K562 (cell line): Measurements from ENCODE around the gene CDYL. TPM values are rescaled to one million over a fixed set of nuclear protein-coding genes. Genes with fewer than 3 reads are reported as not detected.

Experiments used
- CBX5 ChIP-seq: IDR thresholded peaks from 2 replicates; pipeline ENCODE4 v1.6.1; 2014; ENCODE audit warnings: low read depth, borderline replicate concordance
- CREB5 ChIP-seq: fragments of 250-450 bp; sonication (Bioruptor Pico); IDR thresholded peaks from 2 replicates; pipeline ENCODE4 v1.5.0; 2020; ENCODE audit warnings: mild to moderate bottlenecking
- FOXA3 ChIP-seq, 2 experiments: fragments of 450-650 bp in 1 of 2; sonication (generic) in 1 of 2; formaldehyde crosslinking; IDR thresholded peaks in 1 of 2; conservative IDR thresholded peaks in 1 of 2; 2 replicates each; pipeline versions ENCODE4 v1.4.0 to v1.8.0; 2020 to 2022; ENCODE audit warnings: mild to moderate bottlenecking in 2 of 2, missing genetic modification reagents in 1 of 2
- GTF2A2 ChIP-seq: IDR thresholded peaks from 2 replicates; pipeline ENCODE4 v1.6.1; 2016; ENCODE audit warnings: mild to moderate bottlenecking, missing genetic modification characterization, missing compliant biosample characterization
- NFRKB ChIP-seq: fragments of 450-650 bp; IDR thresholded peaks from 2 replicates; pipeline ENCODE4 v1.6.1; 2016; ENCODE audit warnings: low read depth
- SIX5 ChIP-seq, 2 experiments: IDR thresholded peaks; 2 replicates each; pipeline ENCODE4 v1.6.1; 2011; ENCODE audit warnings: low read length in 2 of 2, borderline replicate concordance in 1 of 2, low read depth in 1 of 2, mild to moderate bottlenecking in 1 of 2, moderate library complexity in 1 of 2; ENCODE audit not compliant: insufficient read depth in 1 of 2
- TRIM28 ChIP-seq: fragments of 450-650 bp; IDR thresholded peaks from 2 replicates; pipeline ENCODE4 v1.6.1; 2017
- ZBTB11 ChIP-seq, 3 experiments: fragments of 200-800 bp in 1 of 3; fragments of 250-450 bp in 1 of 3; fragments of 450-650 bp in 1 of 3; sonication (Bioruptor Pico) in 1 of 3; sonication (Bioruptor generic) in 1 of 3; formaldehyde crosslinking in 1 of 3; IDR thresholded peaks; 2 replicates each; pipeline versions ENCODE4 v1.6.1 to v1.8.0; 2016 to 2022; ENCODE audit warnings: mild to moderate bottlenecking in 2 of 3, missing genetic modification characterization in 2 of 3, missing compliant biosample characterization in 1 of 3, moderate library complexity in 1 of 3
- ZMIZ1 ChIP-seq, 2 experiments: fragments of 150-350 bp in 1 of 2; IDR thresholded peaks; 2 replicates each; pipeline ENCODE4 v1.6.1; 2012 to 2016; ENCODE audit warnings: low read depth in 2 of 2, low read length in 2 of 2, mild to moderate bottlenecking in 1 of 2, moderate library complexity in 1 of 2
- ZNF174 ChIP-seq: fragments of 250-450 bp; sonication (Bioruptor Pico); IDR thresholded peaks from 2 replicates; pipeline ENCODE4 v1.4.0; 2020; ENCODE audit warnings: mild to moderate bottlenecking
- polyA plus RNA-seq, 8 experiments: library from polyadenylated mRNA; depleted of rRNA in 4 of 8; stranded (reverse) in 5 of 8; unstranded in 3 of 8; fragments of >200 nt; fragmentation: Nextera tagmentation in 2 of 8; fragmentation: Illumina TruSeq in 1 of 8; extraction: Ambion mirVana in 2 of 8; extraction: Trizol in 1 of 8; gene quantifications; 2 replicates each; pipeline versions ENCODE4 v1.2.1 to v1.2.3, GENCODE V29; 2011 to 2014; ENCODE audit warnings: inconsistent platforms in 1 of 8, missing spikeins in 1 of 8
- total RNA-seq, 7 experiments: library from RNA; depleted of rRNA in 6 of 7; stranded (reverse); fragments of >200 nt in 6 of 7; fragmentation: Illumina TruSeq in 2 of 7; extraction: Trizol in 2 of 7; gene quantifications; 2 replicates each; pipeline versions ENCODE4 v1.2.1 to v1.2.3, GENCODE V29; 2011 to 2021; ENCODE audit warnings: low replicate concordance in 1 of 7
- TF ChIP-seq, protein P1 (sequence below): fragments of 250-450 bp; sonication (Bioruptor Pico); IDR thresholded peaks from 2 replicates; pipeline ENCODE4 v1.5.0; 2021; ENCODE audit warnings: mild to moderate bottlenecking, moderate library complexity
- TF ChIP-seq, protein P2 (sequence below): fragments of 450-650 bp; IDR thresholded peaks from 2 replicates; pipeline ENCODE4 v1.6.1; 2016

The CDYL gene
- total and polyA plus RNA-seq, 9 of the 15 experiments (the other 6 are each of a cell fraction or from before 2014, with no cell fraction given) = 8.1 to 45.8 (median 40.8) TPM

- TF ChIP-seq, protein P1, sequence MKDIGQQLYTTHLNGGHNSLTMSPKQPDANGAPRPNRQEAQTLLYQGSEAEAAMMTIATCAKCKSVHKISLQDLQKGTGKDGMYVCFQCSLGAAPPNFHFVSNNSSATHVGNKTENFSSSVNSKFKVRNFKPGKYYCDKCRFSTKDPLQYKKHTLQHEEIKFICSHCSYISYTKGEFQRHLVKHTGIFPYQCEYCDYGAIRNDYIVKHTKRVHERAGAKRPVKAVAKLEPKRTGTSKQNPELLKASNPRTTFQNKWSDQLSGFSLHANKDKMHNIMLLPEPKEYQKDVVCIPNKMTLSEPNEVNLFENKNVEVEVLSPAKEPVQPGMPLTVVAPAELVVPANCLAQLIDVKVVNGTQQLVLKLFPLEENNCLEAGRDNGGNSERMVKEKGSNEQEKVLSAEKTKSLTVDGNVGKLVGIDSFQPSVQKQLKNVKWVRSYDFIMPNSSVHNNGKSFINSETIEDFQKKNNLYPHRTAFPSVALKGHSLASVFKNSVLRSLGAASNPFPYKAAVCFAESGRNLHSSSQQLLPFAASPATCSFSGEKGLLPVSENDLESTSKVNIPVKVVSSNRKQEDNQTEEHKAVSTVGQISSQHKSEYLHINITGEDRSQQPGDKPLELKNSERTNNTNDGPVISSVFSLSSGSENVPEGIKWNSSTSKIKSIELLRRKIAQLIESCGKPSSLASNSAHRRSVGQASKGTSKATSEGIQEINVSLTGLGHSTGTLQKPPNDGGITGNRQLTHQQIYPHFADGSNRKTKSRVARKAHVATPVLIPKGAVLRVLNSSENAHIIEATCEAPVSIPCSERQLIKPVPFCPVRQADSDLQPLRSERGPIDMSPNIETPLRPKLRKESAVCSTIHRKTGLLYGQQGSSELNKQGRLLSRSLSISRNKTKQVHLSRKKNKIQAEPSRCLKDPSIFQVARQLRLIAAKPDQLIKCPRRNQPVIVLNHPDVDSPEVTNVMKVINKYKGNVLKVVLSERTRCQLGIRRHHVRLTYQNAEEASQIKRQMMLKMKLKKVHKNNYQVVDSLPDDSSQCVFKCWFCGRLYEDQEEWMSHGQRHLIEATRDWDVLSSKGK (CRISPR knock-in tag) = no peak
- TF ChIP-seq GTF2A2 (tag) (no peak), SIX5 (IDR thresholded peaks at IDR 0.05; ENCODE audit: borderline replicate concordance in 1 of 2, insufficient read depth in 1 of 2, low read depth in 1 of 2, low read length in 2 of 2) (peak; percentile 94 to 95), ZNF174 (CRISPR knock-in tag) (no peak), FOXA3 (CRISPR knock-in tag; conservative IDR thresholded peaks at IDR 0.05 in 1 of 2, IDR thresholded peaks at IDR 0.05 in 1 of 2) (0 out of 4 replicates have a peak, but pooled peaks of 1 of the 2 experiments have one; percentile 76), ZBTB11 (CRISPR knock-in tag; IDR thresholded peaks at IDR 0.05) (peak in 2 of 3 experiments; percentile 4 to 62; a peak in 1 of 6 replicates), TRIM28 (no peak), NFRKB (peak; percentile 85), CREB5 (CRISPR knock-in tag) (no peak), ZMIZ1 (IDR thresholded peaks at IDR 0.05; ENCODE audit: low read depth in 2 of 2, low read length in 2 of 2) (no peak; a peak in 1 of 4 replicates), CBX5 (no peak)
- TF ChIP-seq, protein P2, sequence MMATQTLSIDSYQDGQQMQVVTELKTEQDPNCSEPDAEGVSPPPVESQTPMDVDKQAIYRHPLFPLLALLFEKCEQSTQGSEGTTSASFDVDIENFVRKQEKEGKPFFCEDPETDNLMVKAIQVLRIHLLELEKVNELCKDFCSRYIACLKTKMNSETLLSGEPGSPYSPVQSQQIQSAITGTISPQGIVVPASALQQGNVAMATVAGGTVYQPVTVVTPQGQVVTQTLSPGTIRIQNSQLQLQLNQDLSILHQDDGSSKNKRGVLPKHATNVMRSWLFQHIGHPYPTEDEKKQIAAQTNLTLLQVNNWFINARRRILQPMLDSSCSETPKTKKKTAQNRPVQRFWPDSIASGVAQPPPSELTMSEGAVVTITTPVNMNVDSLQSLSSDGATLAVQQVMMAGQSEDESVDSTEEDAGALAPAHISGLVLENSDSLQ = no peak
Observed at GRCh38 chr6:5003604-5004372, 227.6 kb downstream of the CDYL start, which contains the start of gene RPP40 (continued).
